Measurements from ENCODE around the gene C1QTNF2. TPM values are rescaled to one million over a fixed set of nuclear protein-coding genes. Genes with fewer than 3 reads are reported as not detected.

Gene C1QTNF2
- polyA plus RNA-seq, 1 experiment, result 1.1 TPM

- TF ChIP-seq CTCF (IDR thresholded peaks at IDR 0.05; ENCODE audit: low read depth, low read length), result no peak
- Histone ChIP-seq H3K4me3 (ENCODE audit: low read depth, low read length) (no peak overlapping the region), H3K27me3 (ENCODE audit: control insufficient read depth, insufficient read depth, low read length) (no peaks in the 10 kb centered on the region), H3K9me3 (ENCODE audit: control insufficient read depth, insufficient read depth, low read length) (no peaks in the 10 kb centered on the region), H3K27ac (ENCODE audit: low read depth, low read length) (no peak overlapping the region)
- CTCF ChIA-PET, result interaction anchor here (0.7 to 3.5 kb wide), 5 partner anchors 9 to 395 kb away, joined by 3 to 21 read pairs (median 4); no protein-coding TSS in a partner anchor
- POLR2A ChIA-PET, result no interaction called here
- DNase-seq (ENCODE audit: low read depth, low spot score), result no peak
Measured at GRCh38 chr5:160360310-160360709, 10.1 kb downstream of the C1QTNF2 start.

GRCh38 chr5:160359816-160360215, 10.6 kb downstream of the C1QTNF2 start:
- no peaks in the 10 kb centered on the region for H3K9me3 ChIP-seq (ENCODE audit: control insufficient read depth, insufficient read depth, low read length)
- DNase-seq (ENCODE audit: low read depth, low spot score), result no peak
- no peak overlapping the region for H3K4me3 ChIP-seq (ENCODE audit: low read depth, low read length)
- POLR2A ChIA-PET, result no interaction called here
- CTCF ChIA-PET, result interaction anchor here (0.7 to 3.5 kb wide), 4 partner anchors 10 to 395 kb away, joined by 3 to 21 read pairs (median 8); no protein-coding TSS in a partner anchor
- H3K27me3 ChIP-seq (ENCODE audit: control insufficient read depth, insufficient read depth, low read length), result no peaks in the 10 kb centered on the region
- H3K27ac ChIP-seq (ENCODE audit: low read depth, low read length), result no peak overlapping the region
- no peak for TF ChIP-seq CTCF (IDR thresholded peaks at IDR 0.05; ENCODE audit: low read depth, low read length)

- H3K4me3 ChIP-seq (ENCODE audit: low read depth, low read length), result no peak overlapping the region
- POLR2A ChIA-PET, result no interaction called here
- no peak for DNase-seq (ENCODE audit: low read depth, low spot score)
- CTCF ChIA-PET, result interaction anchor here (1.0 to 3.5 kb wide), 3 partner anchors 11 to 338 kb away, joined by 3 to 21 read pairs (median 11); no protein-coding TSS in a partner anchor
- H3K9me3 ChIP-seq (ENCODE audit: control insufficient read depth, insufficient read depth, low read length), result no peaks in the 10 kb centered on the region
- TF ChIP-seq CTCF (IDR thresholded peaks at IDR 0.05; ENCODE audit: low read depth, low read length), result no peak
- no peak overlapping the region for H3K27ac ChIP-seq (ENCODE audit: low read depth, low read length)
- no peaks in the 10 kb centered on the region for H3K27me3 ChIP-seq (ENCODE audit: control insufficient read depth, insufficient read depth, low read length)
Measured at GRCh38 chr5:160359242-160359641, 11.2 kb downstream of the C1QTNF2 start.

GRCh38 chr5:160357861-160358411, 12.5 kb downstream of the C1QTNF2 start:
- no peak for TF ChIP-seq CTCF (IDR thresholded peaks at IDR 0.05; ENCODE audit: low read depth, low read length)
- DNase-seq (ENCODE audit: low read depth, low spot score), result no peak
- ChIA-PET POLR2A (interaction anchor here (0.6 kb wide), 1 partner anchor 14 kb away, joined by 3 read pairs; no protein-coding TSS in a partner anchor), CTCF (interaction anchor here (1.0 to 1.9 kb wide), 4 partner anchors 12 to 336 kb away, joined by 3 to 9 read pairs (median 6); no protein-coding TSS in a partner anchor)
- Histone ChIP-seq H3K4me3 (ENCODE audit: low read depth, low read length) (no peak overlapping the region), H3K27me3 (ENCODE audit: control insufficient read depth, insufficient read depth, low read length) (no peaks in the 10 kb centered on the region), H3K27ac (ENCODE audit: low read depth, low read length) (no peak overlapping the region), H3K9me3 (ENCODE audit: control insufficient read depth, insufficient read depth, low read length) (no peaks in the 10 kb centered on the region)

- Histone ChIP-seq H3K27ac (ENCODE audit: low read depth, low read length) (no peak overlapping the region), H3K4me3 (ENCODE audit: low read depth, low read length) (no peak overlapping the region), H3K27me3 (ENCODE audit: control insufficient read depth, insufficient read depth, low read length) (no peaks in the 10 kb centered on the region), H3K9me3 (ENCODE audit: control insufficient read depth, insufficient read depth, low read length) (no peaks in the 10 kb centered on the region)
- no peak for DNase-seq (ENCODE audit: low read depth, low spot score)
- CTCF ChIA-PET, result interaction anchor here (1.0 to 1.9 kb wide), 4 partner anchors 12 to 336 kb away, joined by 3 to 9 read pairs (median 6); no protein-coding TSS in a partner anchor
- POLR2A ChIA-PET, result interaction anchor here (0.6 kb wide), 1 partner anchor 13 kb away, joined by 3 read pairs; no protein-coding TSS in a partner anchor
- no peak for TF ChIP-seq CTCF (IDR thresholded peaks at IDR 0.05; ENCODE audit: low read depth, low read length)
Measured at GRCh38 chr5:160357394-160357793, 13.0 kb downstream of the C1QTNF2 start.
